Measurements from ENCODE around the gene MFSD1. TPM values are rescaled to one million over a fixed set of nuclear protein-coding genes. Genes with fewer than 3 reads are reported as not detected.

The MFSD1 gene
- total and polyA plus RNA-seq, 9 of the 15 experiments (the other 6 are each of a cell fraction or from before 2014, with no cell fraction given), result 8.7 to 49.5 (median 28.6) TPM

DNA sequence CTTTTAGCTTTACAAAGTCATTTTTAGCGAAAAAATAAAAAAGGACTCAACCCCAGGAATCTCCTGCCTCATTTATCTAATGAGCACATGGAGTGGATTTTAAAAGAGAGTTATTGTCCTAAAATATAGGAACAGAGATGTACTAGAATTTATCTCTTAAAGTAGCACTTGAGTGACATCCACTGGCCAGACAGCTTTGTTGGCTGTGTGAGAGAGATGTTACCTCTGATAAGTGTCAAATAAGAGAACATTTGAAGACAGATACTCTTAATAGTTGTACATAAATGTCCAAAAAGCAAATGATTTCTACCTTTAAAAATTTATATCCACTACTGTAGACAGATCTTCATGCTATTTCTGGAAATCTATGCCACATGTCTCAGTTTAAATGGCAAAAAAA lies 12.3 kb upstream of the MFSD1 start:
- in situ Hi-C loops (cut with MboI), result loop anchor here (25.0 kb wide), 1 partner anchor 1177 kb away; no protein-coding TSS in a partner anchor
- ATAC-seq (peak; percentile 92), FAIRE-seq (peak; percentile 71), DNase-seq (ENCODE audit: extremely low read depth in 1 of 4, low spot score in 3 of 4) (peak; percentile 31 to 81 (median 48))
- ChIA-PET CTCF (ENCODE audit: low intra/inter-chr PET ratio) (interaction anchor here (0.7 to 4.6 kb wide), 10 partner anchors 12 to 661 kb away, joined by 3 to 81 read pairs (median 6); partner anchors contain the start of genes GFM1 and MFSD1), POLR2A (interaction anchor here (0.5 to 1.5 kb wide), 7 partner anchors 12 to 1186 kb away, joined by 3 to 9 read pairs (median 4); partner anchors contain the start of gene MFSD1)
- Histone ChIP-seq H3K4me1 (replicated peaks in 1 of 2; ENCODE audit: control insufficient read depth in 2 of 2, insufficient read depth in 2 of 2, low read length in 2 of 2) (peaks cover 0 to 7% of the 10 kb centered on the region in 2 experiments; a peak in 2 of 5 replicates), H3K27ac (ENCODE audit: extremely low read depth, low read depth, low read length) (no peak overlapping the region), H3K4me2 (ENCODE audit: insufficient read depth, low read length) (no peak overlapping the region), H3K27me3 (ENCODE audit: control insufficient read depth in 2 of 2, insufficient read depth in 2 of 2, low read length in 2 of 2) (no peaks in the 10 kb centered on the region), H2AFZ (ENCODE audit: low read depth, low read length) (peak overlapping the region; percentile 51; the same call in 1 of the 2 replicates), H3K4me3 (no peak overlapping the region), H4K20me1 (replicated peaks; ENCODE audit: control insufficient read depth, insufficient read depth, low read length) (no peaks in the 10 kb centered on the region), H3K9me3 (replicated peaks; ENCODE audit: control insufficient read depth, insufficient read depth, low read depth, low read length) (no peaks in the 10 kb centered on the region), H3K36me3 (ENCODE audit: control insufficient read depth, insufficient read depth, low read length) (no peaks in the 10 kb centered on the region), H3K79me2 (ENCODE audit: control insufficient read depth, insufficient read depth, low read length) (no peaks in the 10 kb centered on the region), H3K9ac (ENCODE audit: insufficient read depth in 1 of 2, low read depth in 2 of 2, low read length in 2 of 2) (no peak overlapping the region), H3K9me1 (ENCODE audit: control insufficient read depth, insufficient read depth, low read length) (no peaks in the 10 kb centered on the region)
- intact Hi-C loops (cut with micrococcal nuclease), result loop anchor here (1.0 to 2.0 kb wide), 2 partner anchors 62 to 925 kb away; no protein-coding TSS in a partner anchor
- BruUV-seq (replicated peaks), result no TSS peak
- WGBS (ENCODE audit: insufficient coverage, low coverage, missing lambda C conversion rate), result 18% methylated on average over 1 of the region's 1 CpG
- TF ChIP-seq DDX20 (tag; IDR thresholded peaks at IDR 0.05; ENCODE audit: low read depth), result no peak
- TF ChIP-seq SMC3 (conservative IDR thresholded peaks at IDR 0.05; ENCODE audit: insufficient read depth, low read depth, low read length), result peak; percentile 53
- 0 out of 2 replicates have a peak, but pooled peaks have one; percentile 21 for TF ChIP-seq LCOR (CRISPR knock-in tag; IDR thresholded peaks at IDR 0.05)
- TF ChIP-seq ZNF592 (IDR thresholded peaks at IDR 0.05), result peak; percentile 41; the same call in 1 of the 2 replicates
- TF ChIP-seq HLTF (IDR thresholded peaks at IDR 0.05), result no peak
- TF ChIP-seq, protein P1, sequence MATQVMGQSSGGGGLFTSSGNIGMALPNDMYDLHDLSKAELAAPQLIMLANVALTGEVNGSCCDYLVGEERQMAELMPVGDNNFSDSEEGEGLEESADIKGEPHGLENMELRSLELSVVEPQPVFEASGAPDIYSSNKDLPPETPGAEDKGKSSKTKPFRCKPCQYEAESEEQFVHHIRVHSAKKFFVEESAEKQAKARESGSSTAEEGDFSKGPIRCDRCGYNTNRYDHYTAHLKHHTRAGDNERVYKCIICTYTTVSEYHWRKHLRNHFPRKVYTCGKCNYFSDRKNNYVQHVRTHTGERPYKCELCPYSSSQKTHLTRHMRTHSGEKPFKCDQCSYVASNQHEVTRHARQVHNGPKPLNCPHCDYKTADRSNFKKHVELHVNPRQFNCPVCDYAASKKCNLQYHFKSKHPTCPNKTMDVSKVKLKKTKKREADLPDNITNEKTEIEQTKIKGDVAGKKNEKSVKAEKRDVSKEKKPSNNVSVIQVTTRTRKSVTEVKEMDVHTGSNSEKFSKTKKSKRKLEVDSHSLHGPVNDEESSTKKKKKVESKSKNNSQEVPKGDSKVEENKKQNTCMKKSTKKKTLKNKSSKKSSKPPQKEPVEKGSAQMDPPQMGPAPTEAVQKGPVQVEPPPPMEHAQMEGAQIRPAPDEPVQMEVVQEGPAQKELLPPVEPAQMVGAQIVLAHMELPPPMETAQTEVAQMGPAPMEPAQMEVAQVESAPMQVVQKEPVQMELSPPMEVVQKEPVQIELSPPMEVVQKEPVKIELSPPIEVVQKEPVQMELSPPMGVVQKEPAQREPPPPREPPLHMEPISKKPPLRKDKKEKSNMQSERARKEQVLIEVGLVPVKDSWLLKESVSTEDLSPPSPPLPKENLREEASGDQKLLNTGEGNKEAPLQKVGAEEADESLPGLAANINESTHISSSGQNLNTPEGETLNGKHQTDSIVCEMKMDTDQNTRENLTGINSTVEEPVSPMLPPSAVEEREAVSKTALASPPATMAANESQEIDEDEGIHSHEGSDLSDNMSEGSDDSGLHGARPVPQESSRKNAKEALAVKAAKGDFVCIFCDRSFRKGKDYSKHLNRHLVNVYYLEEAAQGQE (IDR thresholded peaks at IDR 0.05; ENCODE audit: borderline replicate concordance), result peak; percentile 85
- TF ChIP-seq, protein P1 (CRISPR knock-in tag; IDR thresholded peaks at IDR 0.05; ENCODE audit: low read depth), result no peak
- peak; percentile 15 for TF ChIP-seq MEIS2 (IDR thresholded peaks at IDR 0.05; ENCODE audit: partially characterized antibody)

Data from K562 (cell line).